D341Med (cell line): Measurements from ENCODE around the gene VWF.
A peak's percentile ranks its signal among the peaks of the same experiment; 100 is the strongest.

ENCODE experiments used
- DNase-seq: peaks from one replicate; pipeline ENCODE4 v3.0.0; 2012; ENCODE audit warnings: low spot score

VWF gene

DNA sequence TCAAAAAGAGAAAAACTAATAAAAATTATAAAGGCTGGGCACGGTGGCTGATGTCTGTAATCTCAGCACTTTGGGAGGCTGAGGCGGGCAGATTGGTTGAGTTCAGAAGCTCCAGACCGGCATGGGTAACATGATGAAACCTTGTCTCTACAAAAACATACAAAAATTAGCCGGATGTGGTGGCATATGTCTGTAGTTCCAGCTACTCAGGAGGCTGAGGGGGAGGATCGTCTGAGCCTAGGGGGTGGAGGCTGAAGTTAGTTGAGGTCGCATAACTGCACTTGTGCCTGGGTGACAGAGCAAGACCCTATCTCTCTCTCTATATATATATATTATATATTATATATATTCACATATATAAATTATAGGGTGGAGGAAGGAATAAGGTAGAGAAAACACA is 146.9 kb downstream of the VWF start:
- DNase-seq: no peak

DNA sequence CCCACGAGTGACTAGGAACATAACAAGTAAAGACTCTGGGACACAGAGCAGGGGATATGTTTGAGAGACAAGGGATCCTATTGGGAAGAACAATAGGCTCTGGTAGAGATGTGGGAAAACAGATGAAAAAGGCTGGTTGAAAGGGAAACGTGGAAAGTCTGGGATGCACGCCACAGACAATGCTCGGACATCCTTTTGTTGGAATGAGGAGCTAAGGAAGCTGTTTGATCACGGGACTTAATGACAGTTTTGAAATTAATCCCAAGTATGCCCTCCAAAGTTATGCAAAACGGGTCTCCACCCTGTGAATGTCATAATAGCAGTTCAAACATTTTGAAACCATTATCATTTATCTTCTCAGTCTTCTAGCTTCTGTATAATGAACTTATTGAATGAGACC is 147.8 kb downstream of the VWF start:
- DNase-seq: no peak

DNA sequence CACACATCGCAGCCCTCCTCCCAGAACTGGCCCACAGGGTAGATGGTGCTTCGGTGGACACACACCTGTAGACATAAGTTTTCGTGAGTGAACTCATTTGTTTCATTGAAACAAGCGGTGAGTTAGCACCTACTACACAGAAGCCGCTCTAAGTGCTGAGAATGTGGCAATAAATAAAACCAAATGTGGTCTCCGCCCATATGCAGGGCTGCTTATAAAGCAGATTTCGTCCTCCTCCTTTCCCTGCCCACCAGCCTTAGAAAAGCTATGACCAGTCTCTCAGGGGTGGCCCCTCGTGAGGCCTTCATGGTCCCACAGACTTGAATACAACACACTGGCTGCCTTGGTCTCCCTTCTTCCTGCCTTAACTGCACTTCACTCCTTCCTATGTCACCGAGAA is 148.3 kb downstream of the VWF start:
- DNase-seq: no peak

DNA sequence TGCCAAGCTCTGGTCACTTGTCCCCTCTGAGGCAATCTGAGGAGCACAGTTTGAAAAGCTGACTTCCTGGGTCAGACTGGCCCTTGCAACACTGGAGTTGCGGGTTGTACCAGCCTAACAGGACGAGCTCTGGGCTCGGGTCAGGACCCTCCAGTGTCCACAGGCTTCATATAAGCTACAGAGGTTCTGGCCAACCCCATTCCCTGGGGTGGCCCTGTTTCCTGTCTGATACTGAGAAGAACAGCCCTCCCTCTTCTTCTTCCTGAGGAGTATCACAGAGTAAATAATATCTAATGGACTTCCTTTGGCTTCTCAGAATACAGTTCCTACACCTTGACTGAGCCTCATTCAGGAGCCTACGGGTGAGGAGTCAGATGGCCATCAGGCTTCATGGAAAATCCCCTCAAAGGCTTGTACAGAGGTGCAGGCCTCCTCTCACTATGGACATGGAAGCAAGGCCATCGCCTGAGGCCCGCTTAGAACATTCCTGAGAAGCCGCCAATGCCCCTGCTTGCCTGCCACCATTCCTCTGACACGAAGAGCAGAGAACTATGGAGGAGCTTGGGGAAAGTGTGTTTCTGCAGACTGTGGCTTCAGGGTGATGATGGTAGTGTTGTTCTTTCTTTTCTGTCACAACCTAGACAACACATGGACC is 150.9 kb downstream of the VWF start:
- DNase-seq: no peak

DNA sequence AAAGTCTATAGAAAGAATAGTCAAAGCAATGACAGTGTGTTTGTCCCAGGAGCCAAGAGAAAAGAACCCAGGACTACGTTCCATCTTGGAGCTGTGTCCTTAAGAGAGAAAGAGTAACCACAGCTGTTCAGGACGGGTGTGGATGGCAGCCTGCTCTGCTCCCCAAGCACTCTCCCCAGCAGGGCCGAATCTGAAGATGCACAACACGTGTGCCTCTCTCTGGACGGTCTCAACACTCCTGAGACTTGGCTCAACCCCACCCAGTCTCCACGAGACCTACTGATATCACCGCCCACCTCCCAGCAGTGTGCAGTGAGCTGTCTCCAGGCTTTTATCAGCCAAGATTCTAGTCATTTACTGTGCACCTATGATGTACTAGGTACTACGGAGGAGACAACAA is 152.1 kb downstream of the VWF start:
- no peak for DNase-seq

DNA sequence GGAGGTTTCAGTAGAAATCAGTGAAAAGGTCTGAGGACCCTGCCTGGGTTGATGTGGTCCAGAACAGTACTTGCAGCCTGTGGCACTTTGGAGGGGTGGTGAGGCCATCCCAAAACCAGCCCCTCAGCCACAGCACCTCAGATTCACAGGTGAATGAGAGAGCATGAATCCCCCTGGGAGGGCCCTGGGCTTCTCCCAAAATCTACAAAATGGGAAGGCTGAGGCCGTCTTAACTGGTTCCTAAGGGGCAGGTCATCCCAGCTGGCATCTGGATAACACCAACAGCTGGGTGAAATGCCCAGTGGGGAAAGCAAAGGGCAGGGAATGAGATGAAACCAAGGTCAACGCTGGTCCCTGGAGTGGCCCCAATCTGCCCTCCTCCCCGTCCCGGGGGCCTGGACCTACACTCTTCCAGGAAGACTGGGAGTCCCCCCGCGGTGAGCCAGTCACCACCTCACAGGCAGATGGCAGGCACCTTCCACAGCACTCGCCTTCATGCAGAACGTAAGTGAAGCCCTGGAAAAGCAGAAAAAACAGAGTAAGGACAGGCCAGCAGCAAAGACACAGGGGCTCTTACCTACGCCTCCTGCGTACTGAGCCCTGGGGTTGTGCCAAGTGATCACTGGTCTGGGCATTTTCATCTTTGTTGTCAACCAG is 153.1 kb downstream of the VWF start:
- no peak for DNase-seq

DNA sequence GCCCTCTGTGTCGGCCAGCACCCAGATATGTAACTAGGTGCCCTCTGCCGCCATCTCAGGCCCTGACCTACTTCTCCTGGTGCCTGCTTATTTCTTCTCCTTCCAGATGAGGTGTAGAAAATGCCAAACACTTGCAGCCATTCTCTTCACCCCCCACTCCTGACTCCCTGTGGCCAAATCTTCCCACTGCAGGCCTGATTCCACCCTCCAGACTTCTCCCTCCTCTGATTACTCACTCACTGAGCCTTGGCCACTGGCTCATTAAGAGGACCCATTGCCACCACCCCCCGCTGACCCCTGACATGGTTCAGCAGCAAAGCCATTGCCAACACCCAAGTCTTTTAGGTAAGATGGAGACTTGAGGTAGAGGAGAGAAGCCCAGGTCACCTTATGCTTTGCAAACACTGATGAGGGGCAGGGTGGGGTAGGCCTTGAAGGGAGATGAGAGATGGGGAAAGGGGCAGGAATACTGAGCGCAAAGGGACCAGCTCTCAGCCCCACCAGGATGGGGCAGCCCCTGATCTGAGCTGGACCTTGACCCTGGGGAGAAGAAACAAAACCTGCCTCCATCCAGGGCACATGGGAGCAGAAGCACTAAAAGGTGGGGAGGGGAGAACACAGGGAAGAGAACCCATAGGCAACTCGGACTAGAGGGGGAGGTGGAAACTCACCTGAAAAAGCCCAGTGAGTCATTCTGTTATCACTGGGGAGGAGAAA is 154.3 kb downstream of the VWF start:
- no peak for DNase-seq

DNA sequence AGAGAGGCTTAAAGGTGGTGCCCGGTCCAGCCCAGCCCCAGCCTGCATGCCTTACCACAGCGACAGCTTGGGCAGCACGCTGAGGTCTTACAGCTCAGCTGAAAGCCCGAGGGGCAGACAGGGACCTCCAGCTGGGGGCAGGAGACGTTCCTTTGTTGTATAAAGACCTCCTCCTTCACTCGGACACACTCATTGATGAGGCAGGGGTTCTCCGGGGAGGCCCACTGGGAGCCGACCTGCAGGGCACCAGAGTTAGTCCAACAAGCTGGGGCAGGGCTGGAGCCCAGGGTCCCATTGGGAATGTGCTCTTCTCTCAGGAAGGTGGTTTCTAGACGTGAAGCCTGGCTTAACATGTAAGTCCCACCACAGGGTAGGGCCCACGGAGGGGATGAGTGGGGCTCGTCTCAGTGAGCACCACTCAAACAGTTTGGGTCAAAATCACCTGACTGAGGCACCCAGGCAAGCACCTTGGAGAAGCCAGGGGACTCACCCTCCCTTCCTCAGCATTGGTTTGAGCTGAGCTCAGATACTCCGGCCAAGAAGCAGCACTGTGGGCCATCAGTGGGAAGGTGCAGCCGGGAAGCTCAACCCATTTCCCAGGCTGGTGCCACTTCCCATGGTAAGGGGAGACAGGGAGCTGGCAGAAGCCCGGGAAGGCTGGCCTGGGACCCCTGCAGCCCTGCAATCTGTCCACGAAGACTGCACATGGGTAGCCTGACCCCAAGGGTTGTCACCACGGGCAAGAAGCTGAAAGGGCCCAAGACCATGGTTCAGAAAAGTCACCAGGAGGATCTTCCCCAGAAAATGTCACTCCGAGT is 155.1 kb downstream of the VWF start:
- no peak for DNase-seq

DNA sequence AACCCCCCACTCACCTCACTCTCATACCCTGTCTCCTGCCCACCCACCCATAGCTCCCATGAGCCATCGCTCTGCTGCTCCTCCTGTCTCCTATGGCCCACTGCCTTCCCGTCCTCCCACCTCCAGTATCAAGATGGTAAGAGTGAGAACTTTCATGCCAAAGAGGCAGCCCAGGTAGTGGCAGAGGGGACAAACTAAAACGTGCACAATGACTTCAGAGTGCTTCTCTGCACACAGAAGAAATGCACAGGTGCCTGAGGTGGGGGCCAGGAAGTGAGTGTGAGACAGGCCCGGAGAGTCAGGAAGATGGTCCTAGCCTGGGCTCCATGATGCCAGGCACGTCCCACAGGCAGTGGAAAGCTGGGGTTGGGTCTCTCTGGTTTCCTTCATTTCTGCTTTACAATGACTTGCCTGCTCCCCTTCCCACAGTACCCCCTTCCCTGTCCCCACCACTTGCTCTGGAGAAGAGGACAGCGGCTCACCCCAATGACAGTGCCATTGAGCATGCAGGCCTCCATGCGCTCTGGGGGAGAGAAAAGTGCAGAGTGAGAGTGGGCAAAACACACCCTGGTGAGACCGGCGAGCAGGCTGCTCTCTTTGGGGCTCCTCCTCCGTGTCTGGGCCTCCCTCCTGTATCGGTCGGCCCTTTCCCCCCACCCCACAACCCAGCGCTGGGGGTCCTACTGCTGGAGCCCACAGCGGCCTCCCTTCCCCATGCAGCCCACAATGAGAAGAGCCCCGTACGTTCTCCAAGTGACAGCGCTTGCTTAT is 156.6 kb downstream of the VWF start:
- DNase-seq: no peak

DNA sequence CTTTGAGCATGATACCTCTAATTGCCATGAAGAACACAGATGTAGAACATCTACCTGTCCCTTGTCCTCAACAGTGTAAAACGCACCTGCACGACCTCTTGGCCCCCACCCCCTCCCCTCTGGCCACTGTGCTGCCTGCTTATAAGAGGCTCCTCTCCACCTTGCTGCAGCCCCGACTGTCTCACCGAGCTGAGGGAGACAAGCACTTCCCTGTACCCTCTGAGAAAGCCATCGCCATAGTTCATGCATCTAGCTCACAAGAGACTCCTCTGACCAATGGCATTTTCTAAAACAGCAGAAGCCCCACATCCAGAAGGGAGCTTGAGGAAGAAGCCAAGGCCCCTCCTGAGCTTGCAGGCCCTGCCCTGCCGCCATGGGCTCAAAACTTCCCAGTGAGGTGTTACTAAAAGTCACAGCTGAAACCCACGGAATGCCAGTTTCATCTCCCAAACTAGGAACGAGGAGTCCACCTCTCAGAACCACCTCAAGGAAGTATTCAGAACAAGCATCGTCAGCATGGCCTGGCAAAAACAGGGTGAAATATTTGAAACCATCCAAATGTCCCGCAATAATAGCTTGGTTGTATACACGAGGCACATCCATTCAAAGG is 157.9 kb downstream of the VWF start:
- DNase-seq: no peak

DNA sequence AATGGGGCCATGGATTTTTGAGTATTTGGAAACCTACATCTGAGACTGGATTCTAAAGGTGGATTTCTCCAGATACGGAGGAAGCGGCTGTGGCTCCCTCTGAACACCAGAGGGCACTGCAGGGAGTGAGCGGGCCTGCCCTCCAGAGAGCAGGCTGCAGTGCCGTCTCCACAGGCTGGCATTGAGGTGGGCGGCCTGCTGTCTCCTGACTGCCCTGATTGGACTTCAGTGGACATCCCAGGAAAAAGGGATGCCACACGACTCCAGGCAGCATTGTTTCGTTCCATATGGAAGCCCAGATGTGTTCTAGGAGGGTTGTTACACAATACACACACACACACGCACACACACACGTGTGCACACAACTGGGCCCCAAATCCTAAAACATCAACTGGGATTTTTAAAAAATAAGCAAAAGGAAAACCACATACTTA is 158.5 kb downstream of the VWF start:
- DNase-seq: peak; percentile 86

DNA sequence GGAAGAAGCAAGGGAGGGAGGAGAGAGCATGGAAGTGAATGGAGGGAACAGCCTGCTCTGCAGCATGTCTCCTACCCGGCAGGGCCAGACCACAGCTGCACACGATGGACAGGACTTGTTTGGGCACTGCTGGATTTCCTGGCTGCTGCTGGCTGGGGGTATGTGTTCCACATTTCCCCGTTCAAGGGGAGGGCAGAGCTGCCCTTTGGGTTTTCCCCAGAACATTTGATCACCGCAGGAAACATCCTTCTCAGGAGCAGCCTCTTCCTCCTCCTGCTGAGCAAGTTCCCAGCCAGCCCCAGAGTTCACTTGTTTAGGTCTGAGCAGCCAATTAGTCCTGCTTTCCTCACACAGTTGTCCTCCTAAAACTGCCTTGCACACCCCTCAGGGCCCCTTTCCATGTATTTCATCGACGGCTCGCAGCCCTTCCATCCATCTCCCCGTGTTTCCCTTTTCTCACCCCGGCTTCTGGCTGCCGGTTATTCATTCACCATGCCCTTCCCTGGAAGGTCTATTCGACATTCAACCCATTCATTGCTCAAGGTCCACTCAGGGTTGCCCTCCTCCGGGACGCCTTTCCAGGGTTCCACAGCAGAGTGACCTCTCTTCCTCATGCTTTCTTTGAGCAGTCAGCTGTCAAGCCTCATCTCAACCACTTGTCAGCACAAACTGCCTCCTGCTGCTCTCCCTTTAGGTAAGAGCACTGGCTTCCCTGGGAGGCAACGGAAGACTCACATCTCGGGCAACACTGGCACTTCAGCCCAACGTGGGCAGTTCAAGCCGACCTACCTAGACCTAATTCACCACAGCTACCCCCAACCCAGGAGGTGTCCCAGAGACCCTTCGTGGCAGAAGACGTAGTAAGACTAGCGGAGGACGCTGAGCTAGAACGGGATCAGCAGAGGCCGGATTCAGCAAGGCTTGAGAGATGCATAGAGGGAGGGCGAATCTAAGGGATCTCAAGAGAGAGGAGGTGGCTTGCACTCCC is 159.3 kb downstream of the VWF start:
- DNase-seq: no peak

DNA sequence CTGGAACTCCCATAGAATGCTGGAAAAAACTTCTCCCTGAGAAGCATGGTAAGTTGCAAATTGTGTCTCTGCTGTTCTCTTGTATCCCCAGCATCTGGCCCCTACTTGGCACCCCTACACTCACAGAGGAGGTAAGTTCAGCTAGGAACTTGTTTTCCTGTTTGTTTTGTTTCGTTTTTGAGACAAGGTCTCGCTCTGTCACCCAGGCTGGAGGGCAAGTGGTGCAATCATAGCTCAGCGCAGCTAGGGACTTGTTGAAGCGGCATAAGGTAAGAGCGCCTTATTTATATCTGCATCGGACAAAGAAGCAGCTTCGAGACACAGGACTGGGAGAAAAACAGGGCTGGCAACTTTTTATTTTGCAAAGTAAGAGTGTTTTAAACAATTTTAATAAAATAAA is 161.0 kb downstream of the VWF start:
- no peak for DNase-seq

DNA sequence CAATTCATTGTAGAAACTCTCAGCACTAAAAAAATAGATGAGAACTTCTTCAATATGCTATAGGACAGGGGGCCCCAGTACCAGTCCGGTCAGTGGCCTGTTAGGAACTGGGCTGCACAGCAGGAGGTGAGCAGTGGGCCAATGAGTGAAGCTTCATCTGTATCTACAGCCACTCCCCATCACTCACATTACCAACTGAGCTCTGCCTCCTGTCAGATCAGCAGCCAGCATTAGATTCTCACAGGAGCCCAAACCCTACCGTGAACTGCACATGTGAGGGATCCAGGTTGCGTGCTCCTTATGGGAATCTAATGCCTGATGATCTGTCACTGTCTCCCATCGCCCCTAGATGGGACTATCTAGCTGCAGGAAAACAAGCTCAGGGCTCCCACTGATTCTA is 163.7 kb downstream of the VWF start:
- DNase-seq: no peak

DNA sequence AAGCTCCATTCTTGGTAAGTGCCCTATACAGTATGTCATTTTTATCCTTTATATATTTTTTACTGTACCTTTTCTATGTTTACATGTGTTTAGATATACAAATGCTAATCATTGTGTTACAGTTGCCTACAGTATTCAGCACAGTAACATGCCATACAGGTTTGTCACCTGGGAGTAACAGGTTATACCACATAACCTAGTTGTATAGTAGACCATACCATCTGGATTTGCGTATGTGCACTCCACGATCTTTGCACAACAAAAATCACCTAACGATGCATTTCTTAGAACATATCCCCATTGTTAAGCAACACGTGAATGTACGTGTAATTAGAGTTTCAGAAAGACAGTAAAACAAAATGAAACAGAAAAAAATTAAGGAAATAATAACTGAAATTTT is 167.5 kb downstream of the VWF start:
- DNase-seq: no peak

DNA sequence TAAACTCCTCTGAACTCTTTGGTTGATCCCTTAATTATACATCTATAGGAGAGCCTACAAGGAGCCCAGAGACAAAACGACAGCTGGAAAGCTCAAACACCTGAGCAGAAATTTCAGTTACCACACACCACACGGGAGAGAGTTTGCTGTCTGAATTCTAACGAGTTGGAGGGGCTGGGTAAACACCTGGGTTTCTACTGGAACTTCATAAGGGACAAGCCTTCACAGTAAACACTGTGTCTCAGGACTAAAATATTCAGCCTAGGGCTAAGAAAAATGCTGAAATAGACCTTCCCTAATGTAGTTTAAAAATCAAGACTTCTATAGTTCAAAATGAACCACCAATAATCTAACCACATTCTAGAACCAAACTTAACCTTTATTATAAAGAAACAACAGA is 169.8 kb downstream of the VWF start:
- no peak for DNase-seq

DNA sequence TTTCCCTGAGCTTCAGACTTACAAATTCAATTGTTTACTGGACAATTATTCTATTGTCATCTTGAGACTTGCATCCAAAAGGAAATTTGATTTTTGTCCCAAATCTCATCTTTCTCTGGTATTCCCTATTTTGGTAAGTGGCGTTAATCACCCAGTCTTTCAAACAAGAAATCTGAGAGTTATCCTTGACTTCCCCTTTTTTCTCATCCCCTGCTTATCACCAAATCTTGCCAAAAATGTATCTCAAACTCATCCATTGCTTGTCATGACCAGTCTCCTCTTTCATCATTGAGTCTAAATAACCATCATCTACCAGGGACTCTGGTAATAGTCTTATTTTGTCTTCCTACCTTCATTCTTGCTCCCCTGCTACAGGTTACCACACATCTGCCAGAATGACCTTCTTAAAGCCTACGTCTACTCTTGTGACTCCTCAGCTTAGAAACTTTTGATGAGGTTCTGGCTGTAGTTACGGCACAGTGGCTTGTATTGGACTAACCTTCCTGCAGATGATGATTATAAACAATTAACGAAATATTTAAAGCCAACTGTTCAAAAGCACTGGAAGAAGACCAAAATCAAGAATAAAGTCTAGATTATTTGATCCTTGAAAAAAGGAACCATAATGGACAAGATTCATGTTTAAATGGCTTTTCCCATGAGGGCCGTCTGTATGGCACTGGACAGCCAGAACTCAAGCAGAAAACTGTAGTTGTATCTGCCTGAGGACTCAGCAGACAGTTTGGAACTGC is 170.5 kb downstream of the VWF start:
- no peak for DNase-seq

DNA sequence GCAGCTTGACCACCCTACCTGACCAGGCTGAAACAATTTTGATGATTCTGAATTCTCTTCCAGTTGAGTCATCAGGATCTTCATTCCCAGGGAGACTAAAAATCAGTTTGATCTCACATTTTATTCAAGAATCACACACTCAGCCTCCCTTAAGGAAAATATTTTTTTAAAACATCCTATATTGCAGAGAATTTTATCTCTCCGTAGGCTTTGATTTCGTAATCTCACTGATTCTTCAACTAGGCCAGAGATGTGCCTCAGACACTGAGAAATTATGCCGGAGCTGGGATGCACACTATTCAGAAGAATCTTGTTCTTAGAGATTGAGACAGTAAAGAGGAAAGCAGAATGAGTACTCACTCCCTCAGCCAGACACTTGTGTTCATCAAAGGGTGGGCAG is 172.4 kb downstream of the VWF start:
- no peak for DNase-seq

DNA sequence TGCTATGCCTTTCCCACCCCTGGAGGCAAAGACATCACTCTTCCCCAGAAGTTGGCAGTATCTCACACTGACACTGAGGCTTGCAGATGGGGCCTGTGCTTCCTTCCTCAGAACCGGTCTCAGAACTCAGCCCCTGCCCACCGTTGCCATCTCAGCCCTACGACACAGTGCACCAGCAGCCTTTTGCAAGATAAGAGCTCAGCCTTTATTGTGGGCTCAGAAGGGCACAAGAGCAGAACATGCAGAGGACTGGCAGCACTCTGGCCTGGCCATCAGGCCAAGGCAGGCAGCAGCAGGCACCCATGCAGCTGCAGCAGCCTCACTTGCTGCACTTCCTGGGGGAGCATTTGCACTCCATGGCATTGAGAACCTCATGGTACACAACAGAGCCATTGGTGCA is 175.8 kb downstream of the VWF start:
- DNase-seq: no peak
